GM12801 (cell line): Measurements from ENCODE around the gene DOCK3.

Experiments
- TF ChIP-seq, protein P1 (sequence below): IDR thresholded peaks from one replicate; pipeline ENCODE4 v1.5.1; 2011; ENCODE audit warnings: control low read depth; ENCODE audit not compliant: insufficient read length; ENCODE audit errors: extremely low read depth

Gene DOCK3

GRCh38 chr3:50672656-50673055 is 2.1 kb upstream of the DOCK3 start:
- TF ChIP-seq, protein P1, sequence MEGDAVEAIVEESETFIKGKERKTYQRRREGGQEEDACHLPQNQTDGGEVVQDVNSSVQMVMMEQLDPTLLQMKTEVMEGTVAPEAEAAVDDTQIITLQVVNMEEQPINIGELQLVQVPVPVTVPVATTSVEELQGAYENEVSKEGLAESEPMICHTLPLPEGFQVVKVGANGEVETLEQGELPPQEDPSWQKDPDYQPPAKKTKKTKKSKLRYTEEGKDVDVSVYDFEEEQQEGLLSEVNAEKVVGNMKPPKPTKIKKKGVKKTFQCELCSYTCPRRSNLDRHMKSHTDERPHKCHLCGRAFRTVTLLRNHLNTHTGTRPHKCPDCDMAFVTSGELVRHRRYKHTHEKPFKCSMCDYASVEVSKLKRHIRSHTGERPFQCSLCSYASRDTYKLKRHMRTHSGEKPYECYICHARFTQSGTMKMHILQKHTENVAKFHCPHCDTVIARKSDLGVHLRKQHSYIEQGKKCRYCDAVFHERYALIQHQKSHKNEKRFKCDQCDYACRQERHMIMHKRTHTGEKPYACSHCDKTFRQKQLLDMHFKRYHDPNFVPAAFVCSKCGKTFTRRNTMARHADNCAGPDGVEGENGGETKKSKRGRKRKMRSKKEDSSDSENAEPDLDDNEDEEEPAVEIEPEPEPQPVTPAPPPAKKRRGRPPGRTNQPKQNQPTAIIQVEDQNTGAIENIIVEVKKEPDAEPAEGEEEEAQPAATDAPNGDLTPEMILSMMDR: no peak

- TF ChIP-seq, protein P1: no peak
Observed at GRCh38 chr3:50673931-50674330, 796 bp upstream of the DOCK3 start.

- TF ChIP-seq, protein P1: no peak
Observed at GRCh38 chr3:50675179-50676030, 678 bp downstream of the DOCK3 start.

DNA sequence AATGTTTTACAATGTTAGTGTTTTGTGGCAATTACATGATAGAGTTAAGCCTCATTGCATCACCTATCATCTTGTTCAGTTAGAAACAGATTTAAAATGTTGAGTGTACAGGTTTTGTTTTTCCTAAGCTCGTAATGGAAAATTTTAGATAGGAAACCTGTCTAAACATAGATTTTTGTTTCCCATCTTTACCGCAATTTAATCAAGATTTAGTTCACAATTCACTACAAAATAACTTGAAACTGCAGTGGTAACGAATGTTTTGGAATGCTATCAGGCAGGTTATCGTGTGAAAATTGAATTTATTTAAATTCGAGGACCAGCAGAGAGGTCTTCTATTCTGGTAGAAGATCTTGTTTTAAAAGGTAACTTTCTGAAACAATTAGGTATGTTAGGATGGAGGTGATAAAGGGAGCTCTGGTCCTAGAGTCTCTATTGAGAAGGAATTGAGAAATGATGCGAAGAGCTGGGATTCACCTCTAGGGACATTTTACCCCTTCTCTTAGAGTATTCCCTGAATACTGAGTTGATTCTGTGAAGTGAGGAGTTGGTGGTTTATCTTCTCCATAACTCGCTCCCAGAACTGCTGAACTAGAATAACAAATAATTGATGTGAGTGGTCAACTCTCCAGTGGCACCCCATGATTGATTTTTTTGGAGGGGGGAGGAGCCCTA is 1.4 kb downstream of the DOCK3 start:
- TF ChIP-seq, protein P1: no peak

- TF ChIP-seq, protein P1: no peak
Observed at GRCh38 chr3:50687127-50687751, 12.5 kb downstream of the DOCK3 start.

- TF ChIP-seq, protein P1: no peak
Observed at GRCh38 chr3:50687916-50688315, 13.2 kb downstream of the DOCK3 start.

DNA sequence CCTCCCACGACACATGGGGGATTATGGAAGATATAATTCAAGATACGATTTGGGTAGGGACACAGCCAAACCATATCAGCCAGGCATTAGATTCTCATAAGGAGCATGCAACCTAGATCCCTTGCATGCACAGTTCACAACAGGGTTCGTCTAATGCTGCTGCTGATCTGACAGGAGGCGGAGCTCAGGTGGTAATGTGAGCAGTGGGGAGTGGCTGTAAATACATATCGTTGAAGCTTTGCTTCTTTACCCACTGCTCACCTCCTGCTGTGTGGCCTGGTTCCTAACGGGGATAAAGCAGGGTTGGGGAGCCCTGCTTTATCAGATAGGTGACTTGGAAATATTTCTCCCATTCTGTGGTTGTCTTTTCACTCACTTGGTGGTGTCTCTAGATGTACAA is 14.8 kb downstream of the DOCK3 start:
- TF ChIP-seq, protein P1: no peak
